K562 (cell line): ENCODE data around the gene PRRG4. TPM values are rescaled to one million over a fixed set of nuclear protein-coding genes. Genes with fewer than 3 reads are reported as not detected.

Experiments used
- CBX3 ChIP-seq, 2 experiments: IDR thresholded peaks; 1 replicate in 1 of 2; 2 replicates in 1 of 2; pipeline ENCODE4 v1.6.1; 2012; ENCODE audit warnings: inconsistent platforms in 2 of 2, low read length in 2 of 2, borderline replicate concordance in 1 of 2, control low read depth in 1 of 2
- CLOCK ChIP-seq: fragments of 250-450 bp; sonication (Bioruptor Pico); IDR thresholded peaks from 2 replicates; pipeline ENCODE4 v1.4.0; 2020; ENCODE audit warnings: mild to moderate bottlenecking, moderate library complexity, borderline replicate concordance
- ESRRB ChIP-seq: fragments of 250-450 bp; sonication (Bioruptor Pico); IDR thresholded peaks from 2 replicates; pipeline ENCODE4 v1.5.0; 2020; ENCODE audit warnings: mild to moderate bottlenecking, moderate library complexity, borderline replicate concordance
- JUND ChIP-seq, 2 experiments: IDR thresholded peaks; 2 replicates in 1 of 2; 3 replicates in 1 of 2; pipeline ENCODE4 v1.6.1; 2011; ENCODE audit warnings: borderline replicate concordance in 2 of 2, low read depth in 2 of 2, low read length in 2 of 2, improper control_type of control experiment in 1 of 2, missing biosample characterization in 1 of 2, missing genetic modification characterization in 1 of 2, missing genetic modification reagents in 1 of 2
- MCM3 ChIP-seq: fragments of 450-650 bp; IDR thresholded peaks from 2 replicates; pipeline ENCODE4 v1.6.1; 2016
- RAD21 ChIP-seq, 2 experiments: fragments of 250-450 bp in 1 of 2; fragments of 450-650 bp in 1 of 2; sonication (Bioruptor Pico) in 1 of 2; formaldehyde crosslinking in 1 of 2; IDR thresholded peaks in 1 of 2; conservative IDR thresholded peaks in 1 of 2; 2 replicates each; pipeline versions ENCODE4 v1.4.0 to v1.8.0; 2020 to 2022; ENCODE audit warnings: mild to moderate bottlenecking in 2 of 2, moderate library complexity in 1 of 2
- SRSF1 ChIP-seq: fragments of 200-400 bp; formaldehyde crosslinking; IDR thresholded peaks from 2 replicates; pipeline ENCODE4 v1.6.1; 2017; ENCODE audit warnings: mild to moderate bottlenecking, low read depth, low read length, moderate library complexity
- THAP12 ChIP-seq: fragments of 250-450 bp; sonication (Bioruptor Pico); IDR thresholded peaks from 2 replicates; pipeline ENCODE4 v1.9.0; 2021; ENCODE audit warnings: mild to moderate bottlenecking, inconsistent platforms
- ZC3H11A ChIP-seq: IDR thresholded peaks from 2 replicates; pipeline ENCODE4 v1.6.1; 2012; ENCODE audit warnings: low read depth, low read length, improper control_type of control experiment
- ZFPM2 ChIP-seq: fragments of 250-450 bp; sonication (Bioruptor Pico); IDR thresholded peaks from 2 replicates; pipeline ENCODE4 v1.5.1; 2022; ENCODE audit warnings: mild to moderate bottlenecking
- ZMIZ1 ChIP-seq, 2 experiments: fragments of 150-350 bp in 1 of 2; IDR thresholded peaks; 2 replicates each; pipeline ENCODE4 v1.6.1; 2012 to 2016; ENCODE audit warnings: low read depth in 2 of 2, low read length in 2 of 2, mild to moderate bottlenecking in 1 of 2, moderate library complexity in 1 of 2
- ZNF24 ChIP-seq: fragments of 450-650 bp; IDR thresholded peaks from 2 replicates; pipeline ENCODE4 v1.6.1; 2016
- ZNF398 ChIP-seq: fragments of 250-450 bp; sonication (Bioruptor Pico); IDR thresholded peaks from 2 replicates; pipeline ENCODE4 v1.8.0; 2021; ENCODE audit warnings: moderate library complexity, mild to moderate bottlenecking, inconsistent platforms
- ZNF75A ChIP-seq: fragments of 450-650 bp; formaldehyde crosslinking; IDR thresholded peaks from 2 replicates; pipeline ENCODE4 v1.4.0; 2020; ENCODE audit warnings: mild to moderate bottlenecking
- polyA plus RNA-seq, 8 experiments: library from polyadenylated mRNA; depleted of rRNA in 4 of 8; stranded (reverse) in 5 of 8; unstranded in 3 of 8; fragments of >200 nt; fragmentation: Nextera tagmentation in 2 of 8; fragmentation: Illumina TruSeq in 1 of 8; extraction: Ambion mirVana in 2 of 8; extraction: Trizol in 1 of 8; gene quantifications; 2 replicates each; pipeline versions ENCODE4 v1.2.1 to v1.2.3, GENCODE V29; 2011 to 2014; ENCODE audit warnings: inconsistent platforms in 1 of 8, missing spikeins in 1 of 8
- total RNA-seq, 7 experiments: library from RNA; depleted of rRNA in 6 of 7; stranded (reverse); fragments of >200 nt in 6 of 7; fragmentation: Illumina TruSeq in 2 of 7; extraction: Trizol in 2 of 7; gene quantifications; 2 replicates each; pipeline versions ENCODE4 v1.2.1 to v1.2.3, GENCODE V29; 2011 to 2021; ENCODE audit warnings: low replicate concordance in 1 of 7

PRRG4 gene
- total and polyA plus RNA-seq, 9 of the 15 experiments (the other 6 are each of a cell fraction or from before 2014, with no cell fraction given), result not detected

GRCh38 chr11:32892355-32893092 lies 62.8 kb downstream of the PRRG4 start, which contains the start of gene QSER1 (continued):
- TF ChIP-seq ZC3H11A (no peak), ZNF24 (no peak), ESRRB (CRISPR knock-in tag) (no peak), ZNF398 (no peak), ZMIZ1 (IDR thresholded peaks at IDR 0.05; ENCODE audit: low read depth in 2 of 2, low read length in 2 of 2) (peak in 1 of 2 experiments; percentile 54; a peak in 1 of 4 replicates), CBX3 (IDR thresholded peaks at IDR 0.05; ENCODE audit: borderline replicate concordance in 1 of 2, low read length in 2 of 2) (no peak), THAP12 (CRISPR knock-in tag) (peak; percentile 68; the same call in 1 of the 2 replicates), SRSF1 (no peak), ZFPM2 (CRISPR knock-in tag) (no peak), JUND (IDR thresholded peaks at IDR 0.05; ENCODE audit: borderline replicate concordance, low read depth, low read length) (no peak), JUND (tag; IDR thresholded peaks at IDR 0.05; ENCODE audit: borderline replicate concordance, low read depth, low read length) (peak; percentile 22; the same call in 1 of the 3 replicates), RAD21 (CRISPR knock-in tag; conservative IDR thresholded peaks at IDR 0.05 in 1 of 2, IDR thresholded peaks at IDR 0.05 in 1 of 2) (no peak), CLOCK (no peak), ZNF75A (CRISPR knock-in tag) (no peak), MCM3 (no peak)
